K562 (cell line): ENCODE data around the gene TFB2M. TPM values are rescaled to one million over a fixed set of nuclear protein-coding genes. Genes with fewer than 3 reads are reported as not detected.

Experiments used
- ATF4 ChIP-seq: fragments of 450-650 bp; formaldehyde crosslinking; IDR thresholded peaks from 2 replicates; pipeline ENCODE4 v1.4.0; 2022; ENCODE audit warnings: mild to moderate bottlenecking, moderate library complexity
- COPS2 ChIP-seq: fragments of 450-650 bp; conservative IDR thresholded peaks from 2 replicates; pipeline ENCODE4 v1.6.1; 2016; ENCODE audit warnings: mild to moderate bottlenecking, moderate library complexity
- IRF9 ChIP-seq: fragments of 450-650 bp; IDR thresholded peaks from 2 replicates; pipeline ENCODE4 v1.6.1; 2016; ENCODE audit warnings: missing biosample characterization, missing genetic modification characterization
- KHSRP ChIP-seq: fragments of 450-650 bp; IDR thresholded peaks from 2 replicates; pipeline ENCODE4 v1.6.1; 2017
- NR1H2 ChIP-seq: sonication (generic); formaldehyde crosslinking; IDR thresholded peaks from 2 replicates; pipeline ENCODE4 v1.4.0; 2020; ENCODE audit warnings: mild to moderate bottlenecking, missing genetic modification reagents
- NR4A1 ChIP-seq, 2 experiments: fragments of 250-450 bp in 1 of 2; fragments of 450-650 bp in 1 of 2; sonication (Bioruptor Pico) in 1 of 2; IDR thresholded peaks; 2 replicates each; pipeline versions ENCODE4 v1.4.0 to v1.6.1; 2016 to 2020; ENCODE audit warnings: mild to moderate bottlenecking in 2 of 2, missing compliant biosample characterization in 1 of 2, missing genetic modification characterization in 1 of 2, moderate library complexity in 1 of 2
- PKNOX1 ChIP-seq: fragments of 450-650 bp; IDR thresholded peaks from 2 replicates; pipeline ENCODE4 v1.6.1; 2016
- ZNF354B ChIP-seq: fragments of 250-450 bp; sonication (Bioruptor Pico); IDR thresholded peaks from 2 replicates; pipeline ENCODE4 v1.4.0; 2020
- ZNF609 ChIP-seq: sonication (generic); formaldehyde crosslinking; IDR thresholded peaks from 2 replicates; pipeline ENCODE4 v1.8.1; 2023; ENCODE audit warnings: missing genetic modification reagents, mild to moderate bottlenecking, borderline replicate concordance
- ZNF77 ChIP-seq: fragments of 250-450 bp; sonication (Bioruptor Pico); IDR thresholded peaks from 2 replicates; pipeline ENCODE4 v1.5.0; 2020
- ZSCAN29 ChIP-seq: fragments of 450-650 bp; IDR thresholded peaks from 2 replicates; pipeline ENCODE4 v1.6.1; 2017
- polyA plus RNA-seq, 8 experiments: library from polyadenylated mRNA; depleted of rRNA in 4 of 8; stranded (reverse) in 5 of 8; unstranded in 3 of 8; fragments of >200 nt; fragmentation: Nextera tagmentation in 2 of 8; fragmentation: Illumina TruSeq in 1 of 8; extraction: Ambion mirVana in 2 of 8; extraction: Trizol in 1 of 8; gene quantifications; 2 replicates each; pipeline versions ENCODE4 v1.2.1 to v1.2.3, GENCODE V29; 2011 to 2014; ENCODE audit warnings: inconsistent platforms in 1 of 8, missing spikeins in 1 of 8
- total RNA-seq, 7 experiments: library from RNA; depleted of rRNA in 6 of 7; stranded (reverse); fragments of >200 nt in 6 of 7; fragmentation: Illumina TruSeq in 2 of 7; extraction: Trizol in 2 of 7; gene quantifications; 2 replicates each; pipeline versions ENCODE4 v1.2.1 to v1.2.3, GENCODE V29; 2011 to 2021; ENCODE audit warnings: low replicate concordance in 1 of 7

TFB2M gene
- total and polyA plus RNA-seq, 9 of the 15 experiments (the other 6 are each of a cell fraction or from before 2014, with no cell fraction given) = 55.1 to 162 (median 70.6) TPM

GRCh38 chr1:246566128-246566812 lies at the start of gene TFB2M, which contains the start of gene CNST (continued):
- TF ChIP-seq IRF9 (tag) (no peak), NR4A1 (CRISPR knock-in tag; IDR thresholded peaks at IDR 0.05) (peak; percentile 68; the same call in 1 of the 2 replicates), NR4A1 (tag; IDR thresholded peaks at IDR 0.05) (no peak), ZNF354B (CRISPR knock-in tag) (no peak), ATF4 (CRISPR knock-in tag) (no peak), COPS2 (no peak), ZSCAN29 (no peak), ZNF77 (CRISPR knock-in tag) (no peak), KHSRP (no peak), NR1H2 (no peak; the same call in 1 of the 2 replicates), PKNOX1 (peak; percentile 81), ZNF609 (CRISPR knock-in tag) (peak; percentile 72; the same call in 1 of the 2 replicates)
